KMS-11 (cell line): ENCODE data around the gene PRKCD.

Source experiments
- H2AFZ ChIP-seq: fragments of 200-600 bp; sonication (generic); 2 replicates; pipeline ENCODE4 v1.6.1; 2016; ENCODE audit warnings: antibody characterized with exemption, mixed run types, low read depth
- H3K27ac ChIP-seq: fragments of 200-600 bp; sonication (generic); 2 replicates; pipeline ENCODE4 v1.6.1; 2016; ENCODE audit warnings: mild to moderate bottlenecking, mixed run types
- H3K27me3 ChIP-seq: fragments of 200-600 bp; sonication (generic); 2 replicates; pipeline ENCODE4 v1.6.1; 2017; ENCODE audit warnings: mild to moderate bottlenecking, low read depth, mixed run types, moderate library complexity; ENCODE audit not compliant: insufficient read depth
- H3K36me3 ChIP-seq: fragments of 200-600 bp; sonication (generic); 2 replicates; pipeline ENCODE4 v1.6.1; 2017; ENCODE audit warnings: mild to moderate bottlenecking, mixed run types; ENCODE audit not compliant: insufficient read depth
- H3K4me1 ChIP-seq: fragments of 200-600 bp; sonication (generic); 2 replicates; pipeline ENCODE4 v1.6.1; 2016; ENCODE audit warnings: mild to moderate bottlenecking, low read depth, mixed run types; ENCODE audit not compliant: poor library complexity, severe bottlenecking
- H3K4me2 ChIP-seq: fragments of 200-600 bp; sonication (generic); 2 replicates; pipeline ENCODE4 v1.7.0; 2016; ENCODE audit warnings: mild to moderate bottlenecking, mixed run types
- H3K4me3 ChIP-seq: fragments of 200-600 bp; sonication (generic); IDR thresholded peaks from 2 replicates; pipeline ENCODE4 v1.6.1; 2017; ENCODE audit warnings: low read depth, low read length, mixed read lengths; ENCODE audit not compliant: insufficient read depth
- H3K79me2 ChIP-seq: fragments of 200-600 bp; sonication (generic); 2 replicates; pipeline ENCODE4 v1.6.1; 2016; ENCODE audit warnings: low read depth, mixed run types; ENCODE audit not compliant: insufficient read depth
- H3K9ac ChIP-seq: fragments of 200-600 bp; sonication (generic); 2 replicates; pipeline ENCODE4 v1.6.1; 2016; ENCODE audit warnings: mild to moderate bottlenecking, mixed run types
- H4K20me1 ChIP-seq: fragments of 200-600 bp; sonication (generic); 2 replicates; pipeline ENCODE4 v1.6.1; 2016; ENCODE audit warnings: mild to moderate bottlenecking, mixed run types; ENCODE audit not compliant: insufficient read depth
- TF ChIP-seq, protein P1 (sequence below): fragments of 200-600 bp; sonication (generic); conservative IDR thresholded peaks from 2 replicates; pipeline ENCODE4 v1.6.1; 2017; ENCODE audit warnings: low read depth, mild to moderate bottlenecking, antibody characterized with exemption, low read length, moderate library complexity, mixed read lengths

PRKCD gene

DNA sequence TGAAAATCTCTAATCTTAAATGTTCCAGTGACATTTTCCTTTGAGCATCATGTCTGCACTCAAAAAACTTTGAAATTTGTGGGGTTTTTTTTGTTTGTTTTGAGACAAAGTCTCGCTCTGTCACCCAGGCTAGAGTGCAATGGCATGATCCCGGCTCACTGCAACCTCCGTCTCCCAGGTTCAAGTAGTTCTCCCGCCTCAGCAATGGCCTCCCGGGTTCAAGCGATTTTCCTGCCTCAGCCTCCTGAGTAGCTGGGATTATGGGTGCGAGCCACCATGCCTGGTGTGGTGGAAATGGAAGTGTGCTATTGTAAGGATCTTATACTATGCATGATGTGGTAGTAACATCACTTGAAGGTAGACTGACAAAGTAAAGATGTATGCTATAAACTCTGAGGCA is 52.3 kb downstream of the PRKCD start:
- no peak overlapping the region for H3K4me2 ChIP-seq
- TF ChIP-seq, protein P1, sequence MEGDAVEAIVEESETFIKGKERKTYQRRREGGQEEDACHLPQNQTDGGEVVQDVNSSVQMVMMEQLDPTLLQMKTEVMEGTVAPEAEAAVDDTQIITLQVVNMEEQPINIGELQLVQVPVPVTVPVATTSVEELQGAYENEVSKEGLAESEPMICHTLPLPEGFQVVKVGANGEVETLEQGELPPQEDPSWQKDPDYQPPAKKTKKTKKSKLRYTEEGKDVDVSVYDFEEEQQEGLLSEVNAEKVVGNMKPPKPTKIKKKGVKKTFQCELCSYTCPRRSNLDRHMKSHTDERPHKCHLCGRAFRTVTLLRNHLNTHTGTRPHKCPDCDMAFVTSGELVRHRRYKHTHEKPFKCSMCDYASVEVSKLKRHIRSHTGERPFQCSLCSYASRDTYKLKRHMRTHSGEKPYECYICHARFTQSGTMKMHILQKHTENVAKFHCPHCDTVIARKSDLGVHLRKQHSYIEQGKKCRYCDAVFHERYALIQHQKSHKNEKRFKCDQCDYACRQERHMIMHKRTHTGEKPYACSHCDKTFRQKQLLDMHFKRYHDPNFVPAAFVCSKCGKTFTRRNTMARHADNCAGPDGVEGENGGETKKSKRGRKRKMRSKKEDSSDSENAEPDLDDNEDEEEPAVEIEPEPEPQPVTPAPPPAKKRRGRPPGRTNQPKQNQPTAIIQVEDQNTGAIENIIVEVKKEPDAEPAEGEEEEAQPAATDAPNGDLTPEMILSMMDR = no peak

DNA sequence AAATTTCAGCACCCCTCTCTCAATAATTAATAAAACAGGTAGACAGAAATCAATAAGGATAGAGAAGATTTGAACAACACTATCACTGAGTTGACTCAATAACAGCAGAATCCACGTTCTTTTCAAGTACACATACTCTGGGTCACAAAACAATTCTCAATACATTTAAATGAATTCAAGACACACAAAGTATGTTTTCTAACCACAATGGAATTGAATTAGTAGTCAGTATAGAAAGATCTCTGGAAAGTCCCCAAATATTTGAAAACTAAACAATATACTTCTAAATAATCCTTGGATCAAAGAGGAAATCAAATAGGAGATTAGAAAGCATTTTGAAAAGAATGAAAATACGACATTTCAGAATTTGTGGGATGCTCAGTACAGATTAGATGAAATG is 54.8 kb downstream of the PRKCD start:
- H3K4me3 ChIP-seq = no peak overlapping the region
- no peaks in the 10 kb centered on the region for H3K36me3 ChIP-seq
- H2AFZ ChIP-seq = no peak overlapping the region
- TF ChIP-seq, protein P1 = no peak
- H3K4me1 ChIP-seq = peaks cover 13% of the 10 kb centered on the region
- H3K4me2 ChIP-seq = no peak overlapping the region
- no peaks in the 10 kb centered on the region for H4K20me1 ChIP-seq
- H3K27ac ChIP-seq = no peak overlapping the region
- no peaks in the 10 kb centered on the region for H3K27me3 ChIP-seq
- H3K9ac ChIP-seq = no peak overlapping the region
- H3K79me2 ChIP-seq = no peaks in the 10 kb centered on the region

More for the DNA sequence above, 52.3 kb downstream of the PRKCD start:
- Histone ChIP-seq H3K4me1 (peaks cover 6% of the 10 kb centered on the region), H3K27me3 (no peaks in the 10 kb centered on the region), H3K9ac (no peak overlapping the region), H3K27ac (no peak overlapping the region), H3K79me2 (no peaks in the 10 kb centered on the region), H3K4me3 (no peak overlapping the region), H3K36me3 (no peaks in the 10 kb centered on the region), H2AFZ (no peak overlapping the region), H4K20me1 (no peaks in the 10 kb centered on the region)

DNA sequence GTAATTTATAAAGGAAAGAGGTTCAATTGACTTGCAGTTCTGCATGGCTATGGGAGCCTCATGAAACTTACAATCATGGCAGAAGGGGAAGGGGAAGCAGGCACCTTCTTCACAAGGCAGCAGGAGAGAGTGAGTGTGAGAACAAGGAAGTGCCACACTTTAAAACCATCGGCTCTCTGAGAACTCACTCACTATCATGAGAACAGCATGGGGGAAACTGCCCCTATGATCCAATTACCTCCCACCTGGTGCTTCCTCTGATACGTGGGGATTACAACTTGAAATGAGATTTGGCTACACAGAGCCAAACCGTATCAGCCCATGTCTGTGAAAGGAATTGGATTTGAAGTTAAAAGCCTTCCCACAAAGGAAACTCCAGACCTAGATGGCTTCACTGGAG is 55.7 kb downstream of the PRKCD start:
- Histone ChIP-seq H3K9ac (no peak overlapping the region), H3K27me3 (no peaks in the 10 kb centered on the region), H2AFZ (no peak overlapping the region), H3K36me3 (no peaks in the 10 kb centered on the region), H3K27ac (no peak overlapping the region), H3K4me3 (no peak overlapping the region), H3K79me2 (no peaks in the 10 kb centered on the region), H3K4me1 (peaks cover 13% of the 10 kb centered on the region), H3K4me2 (no peak overlapping the region), H4K20me1 (no peaks in the 10 kb centered on the region)
- TF ChIP-seq, protein P1 = no peak

DNA sequence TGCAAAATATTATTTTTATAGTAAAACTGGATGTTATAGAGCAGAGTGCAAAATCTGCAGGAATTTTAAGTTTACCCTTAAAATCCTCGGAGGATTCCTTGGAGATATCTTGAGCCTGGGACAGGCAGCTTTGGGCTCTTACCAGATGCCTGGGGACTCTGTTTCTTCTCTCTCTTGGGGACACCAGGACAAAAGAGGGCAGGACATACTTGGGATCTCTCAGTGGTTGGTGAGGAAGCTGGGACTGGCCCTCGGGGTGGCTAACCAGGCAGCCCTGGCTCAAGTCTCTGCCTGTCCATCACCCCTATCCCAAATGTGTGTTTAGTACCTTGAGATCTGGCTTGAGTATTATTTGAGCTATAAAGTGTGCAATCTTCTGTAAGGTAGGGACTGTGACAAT is 56.2 kb downstream of the PRKCD start:
- H3K4me1 ChIP-seq = peaks cover 13% of the 10 kb centered on the region
- no peak overlapping the region for H3K4me3 ChIP-seq
- no peaks in the 10 kb centered on the region for H4K20me1 ChIP-seq
- H3K79me2 ChIP-seq = no peaks in the 10 kb centered on the region
- H3K36me3 ChIP-seq = no peaks in the 10 kb centered on the region
- TF ChIP-seq, protein P1 = no peak
- H3K27ac ChIP-seq = no peak overlapping the region
- no peaks in the 10 kb centered on the region for H3K27me3 ChIP-seq
- no peak overlapping the region for H2AFZ ChIP-seq
- no peak overlapping the region for H3K9ac ChIP-seq
- no peak overlapping the region for H3K4me2 ChIP-seq
